Fibroblast of the conjunctiva (primary cell): Measurements from ENCODE around the gene PIGU.
"Not testable (repeated sequence)": the region's sequence is repeated elsewhere in the genome, so short reads cannot be mapped to it uniquely, and the experiment has no call there.

Source experiments
- DNase-seq: peaks from one replicate; pipeline ENCODE4 v3.0.0-alpha.2; 2010; ENCODE audit warnings: low read depth

The PIGU gene

DNA sequence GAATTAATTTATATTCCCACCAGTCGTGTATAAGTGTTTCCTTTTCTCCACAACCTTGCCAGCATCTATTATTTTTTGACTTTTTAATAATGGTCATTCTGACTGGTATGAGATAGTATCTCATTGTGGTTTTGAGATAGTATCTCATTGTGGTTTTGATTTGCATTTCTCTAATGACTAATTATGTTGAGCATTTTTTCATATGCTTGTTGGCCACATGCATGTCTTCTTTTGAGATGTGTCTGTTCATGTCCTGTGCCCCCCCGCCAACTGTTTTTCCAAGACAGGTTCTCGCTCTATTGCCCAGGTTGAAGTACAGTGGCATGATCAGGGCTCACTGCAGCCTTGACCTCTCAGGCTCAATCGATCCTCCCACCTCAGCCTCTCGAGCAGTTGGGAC, 15.1 kb downstream of the PIGU start:
- not testable (repeated sequence) for DNase-seq

DNA sequence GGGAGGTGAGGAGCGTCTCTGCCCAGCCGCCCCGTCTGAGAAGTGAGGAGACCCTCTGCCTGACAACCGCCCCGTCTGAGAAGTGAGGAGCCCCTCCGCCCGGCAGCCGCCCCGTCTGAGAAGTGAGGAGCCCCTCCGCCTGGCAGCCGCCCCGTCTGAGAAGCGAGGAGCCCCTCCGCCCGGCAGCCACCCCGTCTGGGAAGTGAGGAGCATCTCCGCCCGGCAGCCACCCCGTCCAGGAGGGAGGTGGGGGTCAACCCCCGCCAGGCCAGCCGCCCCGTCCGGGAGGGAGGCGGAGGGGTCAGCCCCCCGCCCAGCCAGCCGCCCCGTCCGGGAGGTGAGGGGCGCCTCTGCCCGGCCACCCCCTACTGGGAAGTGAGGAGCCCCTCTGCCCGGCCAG, 18.2 kb downstream of the PIGU start:
- DNase-seq = not testable (repeated sequence)

DNA sequence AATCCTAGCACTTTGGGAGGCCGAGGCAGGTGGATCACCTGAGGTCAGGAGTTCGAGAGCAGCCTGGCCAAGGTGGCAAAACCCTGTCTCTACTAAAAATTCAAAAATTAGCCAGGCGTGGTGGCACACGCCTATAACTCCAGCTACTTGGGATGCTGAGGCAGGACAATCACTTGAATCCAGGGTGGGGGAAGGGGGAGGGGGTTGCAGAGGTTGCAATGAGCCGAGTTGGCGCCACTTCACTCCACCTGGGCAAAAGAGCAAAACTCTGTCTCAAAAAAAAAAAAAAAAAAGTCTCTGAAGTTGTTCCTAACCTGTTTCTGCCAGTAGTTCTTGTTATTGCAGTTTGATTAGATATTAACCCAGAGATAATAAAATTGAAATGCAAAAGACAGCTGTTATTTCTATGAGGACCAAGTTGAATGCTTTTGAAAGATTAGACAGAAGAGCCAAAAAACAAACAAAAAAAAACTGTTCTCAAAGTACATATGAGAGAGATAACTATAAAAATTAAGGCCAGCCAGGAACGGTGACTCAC, 22.6 kb downstream of the PIGU start:
- no peak for DNase-seq

DNA sequence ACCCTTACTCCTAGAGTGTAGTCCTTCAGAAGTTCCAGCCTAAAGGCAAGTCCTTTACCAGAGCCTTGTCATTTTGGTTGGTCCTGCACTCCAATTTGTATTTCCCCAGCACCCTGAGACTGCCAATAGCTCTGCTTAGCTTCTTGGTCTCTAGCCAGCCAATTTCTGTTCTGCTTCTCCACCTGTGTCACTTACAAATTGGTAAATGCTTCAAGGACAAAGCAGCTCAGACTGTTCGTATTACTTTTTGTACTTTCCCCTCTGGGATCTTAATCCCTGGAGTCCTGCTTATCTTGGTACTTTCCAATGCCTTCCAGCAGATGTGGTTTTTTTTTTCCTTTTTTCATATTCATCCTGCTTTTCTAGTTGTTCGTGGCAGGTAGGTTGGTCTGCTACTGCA, 25.7 kb downstream of the PIGU start:
- no peak for DNase-seq

DNA sequence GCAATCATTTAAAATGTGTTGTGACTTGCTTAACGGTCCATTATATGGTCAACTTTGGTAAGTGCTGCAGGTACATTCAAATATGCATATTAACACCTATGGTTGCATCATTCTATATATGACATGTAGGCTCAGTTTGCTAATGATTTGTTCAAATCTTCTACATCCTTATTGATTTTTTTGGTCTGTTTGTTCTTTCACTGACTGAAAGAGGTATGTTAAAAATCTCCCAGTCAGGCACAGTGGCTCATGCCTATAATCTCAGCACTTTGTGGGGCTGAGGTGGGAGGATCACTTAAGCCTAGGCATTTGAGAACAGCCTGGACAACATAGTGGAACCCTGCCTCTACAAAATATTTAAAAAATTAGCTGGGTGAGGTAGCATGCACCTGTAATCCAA, 29.2 kb downstream of the PIGU start:
- DNase-seq = no peak

DNA sequence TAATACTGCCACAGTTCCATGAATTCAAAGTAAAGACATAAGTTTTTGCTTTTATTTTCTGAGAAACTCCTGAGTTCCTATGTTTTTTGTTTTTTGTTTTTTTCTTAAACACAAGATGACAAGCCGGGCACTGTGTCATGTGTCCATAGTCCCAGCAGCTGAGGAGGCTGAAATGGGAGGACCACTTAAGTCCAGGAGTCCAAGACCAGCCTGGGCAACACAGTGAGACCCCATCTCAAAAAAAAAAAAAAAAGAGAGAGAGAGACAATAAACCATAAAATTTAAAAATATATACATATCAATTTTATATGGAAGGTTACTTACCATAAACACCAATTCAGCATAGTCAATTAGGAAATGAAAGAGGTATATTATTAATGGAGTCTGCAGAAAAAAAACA, 31.9 kb downstream of the PIGU start:
- DNase-seq = no peak

DNA sequence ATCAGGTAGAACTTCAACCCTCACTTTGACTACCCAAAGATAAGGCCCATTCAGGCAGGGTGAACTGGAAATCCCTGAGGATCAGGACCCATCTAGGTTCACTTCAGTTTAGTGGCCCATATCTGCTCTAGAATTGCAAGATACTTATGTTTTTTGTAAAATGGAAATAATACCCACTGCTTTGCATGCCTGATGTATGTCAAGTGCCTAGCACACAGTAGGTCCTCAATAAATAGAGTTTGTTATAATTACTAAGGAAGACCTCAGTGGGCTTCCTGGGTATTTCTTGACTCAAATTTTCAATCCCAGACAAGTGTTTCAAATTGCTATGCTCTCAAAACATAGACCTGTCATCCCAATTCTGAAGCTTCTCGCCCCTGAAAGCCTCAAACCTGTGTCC, 32.5 kb downstream of the PIGU start:
- DNase-seq = no peak

DNA sequence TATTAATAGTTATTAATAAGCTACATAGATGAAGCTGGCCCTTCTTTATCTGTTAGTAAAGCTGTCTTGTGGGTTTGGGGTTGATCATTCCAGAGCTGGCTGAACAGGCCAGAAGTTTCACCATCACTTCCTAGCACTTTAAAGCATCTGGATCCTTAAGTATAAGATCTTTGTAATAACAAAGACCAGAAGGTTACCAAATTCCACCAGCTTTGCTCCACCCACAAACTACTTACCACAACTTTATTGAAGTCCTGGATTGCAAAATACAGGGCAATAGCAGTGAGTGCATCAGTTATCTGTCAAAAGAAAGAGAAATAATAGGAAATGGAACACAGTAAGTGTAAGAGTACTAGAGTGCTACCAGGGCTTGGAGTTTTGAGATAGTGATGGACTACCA, 33.0 kb downstream of the PIGU start:
- DNase-seq = peak; percentile 57

DNA sequence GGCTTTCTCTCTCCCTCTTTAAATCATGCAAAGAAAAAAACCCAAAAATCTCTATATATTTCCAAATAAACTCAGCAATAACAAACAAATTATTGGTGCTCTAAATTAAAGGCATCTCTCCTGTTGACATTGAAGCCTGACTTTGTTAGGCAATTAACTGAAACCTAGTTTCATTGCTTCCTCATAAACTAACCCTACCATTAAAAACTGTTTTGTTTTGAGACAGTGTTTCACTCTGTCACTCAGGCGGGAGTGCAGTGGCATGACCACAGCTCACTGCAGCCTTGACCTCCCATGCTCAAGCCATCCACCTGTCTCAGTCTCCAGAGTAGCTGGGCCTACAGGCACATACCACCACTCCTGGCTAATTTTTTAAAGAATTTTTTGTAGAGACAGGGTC, 34.9 kb downstream of the PIGU start:
- no peak for DNase-seq

DNA sequence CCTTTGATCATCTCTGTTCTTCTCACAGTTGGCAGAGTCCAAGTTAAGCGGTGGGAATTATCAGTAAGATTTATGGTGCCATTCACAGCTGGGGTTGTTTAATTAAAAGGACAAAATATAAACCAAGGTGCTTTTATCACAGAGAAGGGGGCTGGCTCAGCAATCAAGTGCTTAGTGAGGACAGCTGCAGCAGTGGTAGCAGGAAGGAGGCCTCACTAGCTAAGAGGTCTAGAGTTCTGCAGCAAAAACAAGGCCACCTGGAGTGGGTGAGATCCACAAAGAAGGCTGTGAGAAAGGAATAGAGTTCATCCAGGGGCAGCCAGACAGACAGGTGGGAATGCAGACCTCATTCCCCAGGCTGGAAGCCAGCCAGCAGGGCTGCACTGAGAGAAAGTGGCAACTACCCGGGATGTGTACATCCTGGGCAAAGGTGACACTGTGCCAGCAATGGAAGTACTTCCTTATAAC, 37.1 kb downstream of the PIGU start:
- no peak for DNase-seq

DNA sequence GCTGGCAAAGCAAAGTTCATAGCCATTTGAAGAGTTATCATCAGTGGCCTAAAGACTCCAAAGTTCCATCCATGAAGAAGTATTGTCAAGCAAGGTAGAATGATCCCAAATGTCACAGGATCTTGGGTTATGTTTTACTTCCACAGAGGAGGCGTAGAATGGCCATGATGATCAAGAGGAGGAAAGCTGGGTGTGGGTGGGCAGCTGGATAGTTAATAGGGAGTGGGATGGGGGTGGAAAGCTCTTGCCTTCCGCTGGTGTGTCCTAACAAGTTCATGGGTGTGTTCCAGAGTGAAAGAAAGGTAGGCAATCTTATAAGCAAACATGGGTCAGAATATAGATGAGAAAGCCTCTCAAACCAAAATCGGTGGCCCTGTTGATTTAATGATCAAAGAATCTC, 38.4 kb downstream of the PIGU start:
- no peak for DNase-seq

DNA sequence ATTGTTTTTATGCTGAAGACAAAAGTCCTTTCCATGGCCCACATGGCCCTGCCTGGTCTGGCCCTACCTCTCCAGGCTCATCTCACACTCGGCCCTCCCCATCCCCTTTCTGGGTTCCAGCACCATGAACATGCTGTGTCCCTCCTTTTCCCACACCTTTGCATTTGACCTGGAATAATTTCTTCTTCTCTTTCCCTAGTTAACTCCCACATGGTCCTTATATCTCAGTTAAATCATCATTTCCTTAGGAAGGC, 38.9 kb downstream of the PIGU start:
- DNase-seq = no peak

DNA sequence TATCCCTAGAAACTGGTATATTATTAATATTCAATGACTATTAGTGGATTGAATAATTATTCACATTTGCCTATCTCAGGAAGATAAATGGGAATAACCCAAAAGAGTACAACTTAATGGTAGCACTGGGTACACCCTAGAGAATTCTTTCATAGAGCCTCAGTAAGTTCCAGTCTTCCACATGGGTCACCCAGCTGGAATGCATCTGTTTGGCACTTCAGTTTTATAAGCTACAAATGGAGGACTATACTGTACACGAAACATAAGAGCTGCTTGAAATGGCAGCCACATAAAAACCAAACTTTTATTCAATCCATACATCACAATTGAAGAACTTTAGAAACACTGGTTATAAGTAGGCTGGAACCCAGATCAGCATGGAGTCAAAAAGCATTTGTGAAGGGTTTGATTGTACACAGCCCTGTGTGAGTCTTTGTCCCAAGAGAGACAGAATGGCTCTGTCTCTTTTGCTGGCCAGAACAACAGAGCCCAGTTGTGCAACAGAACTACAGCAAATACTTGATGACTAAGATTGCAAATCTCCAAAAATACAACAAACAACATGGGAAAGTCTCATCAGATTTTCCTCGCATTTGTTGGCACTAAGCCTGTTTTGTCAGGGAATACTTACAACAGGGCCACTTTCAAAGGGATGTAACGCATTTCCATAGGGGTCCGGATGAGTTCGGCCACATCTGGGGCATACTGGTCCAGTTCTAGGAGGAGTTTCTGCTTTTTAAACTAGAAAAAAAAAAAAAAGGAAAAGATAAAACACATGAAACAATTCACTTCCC, 39.5 kb downstream of the PIGU start:
- DNase-seq = peak; percentile 76

DNA sequence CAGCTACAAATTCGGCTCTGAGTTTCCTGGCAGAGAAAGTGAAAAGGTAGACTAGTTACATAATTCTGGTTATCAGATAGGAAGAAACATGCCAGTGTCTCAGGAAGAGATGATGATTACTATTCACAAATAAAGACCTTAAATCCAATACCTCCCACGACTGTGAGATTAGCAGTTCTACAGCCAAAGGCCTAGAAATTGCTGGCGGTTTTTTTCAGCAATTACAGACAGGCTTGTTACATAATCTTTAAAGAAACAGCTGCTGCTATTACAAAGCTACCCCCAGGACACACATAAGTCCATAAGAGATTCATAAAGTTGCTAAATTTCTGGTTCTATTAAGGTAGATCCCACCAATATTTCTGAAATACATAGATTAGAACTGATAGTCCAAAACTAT, 40.2 kb downstream of the PIGU start:
- DNase-seq = no peak

DNA sequence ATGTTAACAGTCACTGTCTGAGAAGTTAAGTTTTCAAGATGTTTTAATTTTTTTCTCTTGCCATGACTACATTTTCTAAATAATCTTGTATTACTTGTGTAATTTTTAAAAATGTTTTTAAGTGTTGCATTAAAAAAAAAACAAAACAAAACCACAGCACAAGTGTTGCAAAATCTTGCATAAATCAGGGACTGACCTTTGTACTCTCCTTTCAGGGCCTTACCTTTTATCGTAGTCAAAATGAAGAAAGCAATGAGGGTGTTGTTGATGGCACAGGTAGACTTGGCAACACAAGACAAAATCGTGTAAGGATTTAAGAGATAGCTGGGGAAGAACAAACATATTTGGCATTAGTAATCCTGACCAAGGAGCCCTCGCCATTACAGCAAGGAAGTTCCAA, 42.5 kb downstream of the PIGU start:
- no peak for DNase-seq

DNA sequence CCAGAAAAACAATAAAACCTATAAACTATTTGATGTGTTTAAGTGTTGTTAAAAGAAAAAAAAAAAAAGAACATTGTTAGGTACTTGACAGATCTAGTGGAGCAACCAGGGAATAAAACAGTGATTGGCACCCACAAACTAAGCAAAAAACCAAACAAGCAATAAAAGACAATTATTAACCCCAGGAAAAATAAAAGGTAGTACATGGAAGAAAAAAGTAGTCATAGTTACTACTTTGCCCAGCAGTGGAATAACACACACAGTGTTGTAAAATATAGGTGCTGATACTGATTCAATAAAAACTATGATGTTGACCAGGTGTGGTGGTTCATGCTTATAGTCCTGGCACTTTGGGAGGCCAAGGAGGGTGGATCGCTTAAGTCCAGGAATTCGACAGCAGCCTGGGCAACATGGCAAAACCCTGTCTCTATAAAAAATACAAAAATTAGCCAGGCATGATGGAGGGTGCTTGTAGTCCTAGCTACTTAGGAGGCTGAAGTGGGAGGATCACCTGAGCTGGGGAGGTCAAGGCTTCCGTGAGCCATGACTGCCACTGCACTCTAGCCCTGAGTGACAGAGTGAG, 43.9 kb downstream of the PIGU start:
- no peak for DNase-seq

DNA sequence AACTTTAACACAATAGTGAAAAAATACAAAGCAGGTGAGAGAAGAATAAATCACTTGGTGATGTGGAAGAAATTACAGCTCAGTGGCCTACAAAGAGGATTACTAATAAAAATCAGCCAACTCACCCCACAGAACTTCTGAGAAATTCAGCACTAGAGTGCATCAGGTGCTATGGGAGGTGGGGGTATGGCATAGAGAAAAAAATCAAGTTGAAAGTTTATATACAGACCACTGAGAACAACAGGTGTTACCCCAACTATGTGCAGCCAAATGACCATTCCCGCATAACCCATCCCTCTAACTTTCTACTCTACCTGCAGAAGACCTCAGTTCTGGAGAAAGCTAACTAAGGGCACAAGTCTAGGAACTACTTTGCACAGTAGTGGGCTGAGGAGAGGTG, 47.0 kb downstream of the PIGU start:
- no peak for DNase-seq

DNA sequence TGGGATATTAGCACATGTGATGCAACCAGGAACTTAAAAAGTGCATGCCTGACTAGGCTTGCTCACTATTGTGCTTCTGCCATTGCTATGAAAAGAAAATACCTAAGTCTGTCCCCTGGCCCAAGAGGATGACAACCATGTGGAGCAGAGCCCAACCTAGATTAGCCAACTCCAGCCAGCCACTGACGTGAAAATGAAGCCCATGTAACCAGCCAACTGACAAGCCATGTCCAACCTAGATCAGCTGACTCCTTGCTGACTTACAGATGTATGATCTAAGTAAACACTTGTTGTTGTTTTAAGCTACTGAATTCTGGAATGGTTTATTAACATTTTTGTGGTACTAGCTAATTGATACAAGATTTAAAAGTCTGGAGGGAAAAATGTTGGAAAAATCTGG, 47.5 kb downstream of the PIGU start:
- no peak for DNase-seq

DNA sequence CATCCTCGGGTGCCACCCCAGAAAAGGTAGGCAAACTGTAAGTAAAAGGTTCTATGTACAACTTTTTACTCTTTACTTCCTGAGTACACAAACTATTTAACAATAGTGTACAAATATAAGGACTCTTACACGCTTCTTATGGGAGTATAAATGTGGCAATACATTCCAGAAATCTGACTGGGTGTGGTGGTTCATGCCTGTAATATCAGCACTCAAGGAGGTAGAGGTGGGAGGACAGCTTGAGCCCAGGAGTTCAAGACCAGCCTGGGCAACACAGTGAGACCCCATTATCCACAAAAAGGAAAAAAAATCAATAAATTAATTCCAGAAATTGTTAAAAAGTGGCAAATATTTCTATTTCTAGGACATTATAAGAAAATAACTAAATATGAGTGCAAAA, 48.9 kb downstream of the PIGU start:
- DNase-seq = no peak

DNA sequence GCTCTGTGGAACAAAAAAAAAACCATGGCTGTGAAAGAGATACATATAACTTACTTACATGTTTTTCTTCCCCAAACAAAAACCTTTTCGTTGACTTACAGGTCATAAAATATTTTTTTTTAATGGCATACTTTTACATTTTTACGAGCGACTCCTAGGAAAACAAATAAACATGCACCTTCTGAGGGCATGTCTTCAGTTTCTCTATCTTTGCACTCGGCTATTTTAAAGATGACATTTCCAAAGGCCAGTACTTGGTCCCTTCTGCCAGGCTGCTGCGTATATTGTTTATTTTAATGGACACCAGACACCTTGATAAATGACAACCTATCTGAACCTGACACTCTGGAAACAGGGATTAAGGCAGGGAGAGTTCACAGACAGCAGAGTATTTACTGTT, 49.4 kb downstream of the PIGU start:
- no peak for DNase-seq

DNA sequence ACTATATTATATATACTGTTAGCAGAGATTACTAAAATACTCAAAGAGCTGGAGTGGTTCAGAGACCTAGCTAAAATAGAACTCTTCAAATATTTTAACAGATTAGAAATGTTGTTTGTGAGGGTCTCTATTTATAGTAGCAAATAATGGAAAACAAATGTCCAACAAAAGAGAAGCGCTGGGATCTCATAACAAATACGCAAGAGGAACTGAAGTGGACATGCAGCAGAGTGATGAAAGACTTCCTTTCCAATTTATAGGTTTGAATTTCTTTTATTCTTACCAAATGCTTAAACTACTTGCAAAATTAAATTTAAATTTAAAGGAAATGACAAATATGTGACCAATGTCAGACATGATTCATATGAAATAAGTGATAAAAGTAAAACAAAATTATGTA, 49.9 kb downstream of the PIGU start:
- no peak for DNase-seq

DNA sequence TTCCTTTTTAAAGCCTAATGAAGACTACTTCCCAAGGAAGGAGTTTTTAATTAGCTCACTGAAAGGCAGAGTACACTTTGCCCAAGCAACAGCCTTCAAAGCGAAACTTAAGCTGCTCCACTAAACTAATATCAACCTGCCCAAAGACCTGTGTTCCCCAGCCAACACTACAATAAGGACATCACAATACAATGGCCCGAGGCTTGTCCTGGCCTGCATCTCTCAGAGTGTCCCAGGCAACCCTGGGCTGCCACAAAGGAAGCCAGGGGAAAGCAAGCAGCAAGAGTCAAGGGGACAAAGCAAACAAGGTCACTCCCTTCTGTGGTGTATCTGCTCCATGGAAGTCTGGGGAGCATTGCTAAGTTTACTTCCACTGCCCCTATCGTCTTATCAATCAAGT, 52.3 kb downstream of the PIGU start:
- no peak for DNase-seq

DNA sequence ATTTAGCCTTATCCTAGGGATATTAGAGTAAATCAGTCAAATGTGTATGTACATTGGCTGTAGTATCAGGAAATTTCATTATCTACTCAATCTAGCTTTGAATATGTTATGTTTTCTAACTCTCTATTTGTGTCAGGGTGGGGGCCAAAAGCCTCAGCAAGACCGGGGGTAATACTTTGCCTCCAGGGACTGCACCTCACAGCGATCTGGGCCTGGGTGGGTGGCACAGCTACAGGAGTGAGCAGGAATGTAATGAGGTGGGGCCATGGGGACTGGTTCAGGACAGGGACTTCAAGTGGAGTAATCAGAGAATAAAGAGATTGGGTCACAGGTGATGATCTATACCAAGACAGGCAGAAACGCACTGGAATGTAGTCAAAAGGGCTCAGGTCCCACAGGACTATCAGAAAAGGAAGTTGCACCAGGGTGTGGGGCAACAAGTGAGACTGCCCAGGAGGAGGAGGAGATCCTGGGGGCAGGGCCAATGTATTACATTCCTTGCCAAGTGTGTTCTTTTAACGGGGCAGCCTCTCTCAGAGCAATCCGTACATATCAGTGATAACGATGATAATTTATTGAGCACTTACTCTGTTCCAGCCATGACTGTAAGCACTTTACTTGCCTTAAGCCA, 54.0 kb downstream of the PIGU start:
- no peak for DNase-seq
